ENCODE data around the gene HMGB1.

- TF ChIP-seq CTCF (IDR thresholded peaks at IDR 0.05) = no peak
- no peak for TF ChIP-seq POLR2A (IDR thresholded peaks at IDR 0.05)
These were observed 7.9 kb upstream of the HMGB1 start for GRCh38 chr13:30473675-30474074.

Data from Peyer's patch (tissue), 4 donors.